Fibroblast of lung (primary cell): ENCODE results near the gene LRRK2. TPM values are rescaled to one million over a fixed set of nuclear protein-coding genes. Genes with fewer than 3 reads are reported as not detected.

Experiments used
- DNase-seq, 2 donors: peaks; one replicate each; pipeline versions ENCODE4 v3.0.0 to v3.0.0-alpha.2; 2010; ENCODE audit warnings: low read depth in 2 of 2
- H2AFZ ChIP-seq: 2 replicates; pipeline ENCODE4 v1.5.1; 2012; ENCODE audit warnings: low read length, control low read depth, inconsistent platforms
- H3K27ac ChIP-seq: 2 replicates; pipeline ENCODE4 v1.5.1; 2011; ENCODE audit warnings: low read length, control low read depth; ENCODE audit not compliant: insufficient read depth
- H3K27me3 ChIP-seq: 2 replicates; pipeline ENCODE4 v1.5.1; 2011; ENCODE audit warnings: mild to moderate bottlenecking, low read length; ENCODE audit not compliant: control insufficient read depth, insufficient read depth
- H3K36me3 ChIP-seq: 2 replicates; pipeline ENCODE4 v1.5.1; 2011; ENCODE audit warnings: low read length; ENCODE audit not compliant: control insufficient read depth, insufficient read depth
- H3K4me1 ChIP-seq: 2 replicates; pipeline ENCODE4 v1.5.1; 2011; ENCODE audit warnings: low read length; ENCODE audit not compliant: control insufficient read depth, insufficient read depth; ENCODE audit errors: extremely low read depth
- H3K4me2 ChIP-seq: 2 replicates; pipeline ENCODE4 v1.5.1; 2011; ENCODE audit warnings: low read length, control low read depth; ENCODE audit not compliant: insufficient read depth; ENCODE audit errors: extremely low read depth
- H3K4me3 ChIP-seq, 4 experiments: fragments of 200-600 bp in 1 of 4; sonication (generic) in 1 of 4; replicated peaks in 1 of 4; 2 replicates each; pipeline ENCODE4 v1.5.1; 2011 to 2016; ENCODE audit warnings: low read length in 4 of 4, low read depth in 3 of 4, mild to moderate bottlenecking in 3 of 4, control low read depth in 2 of 4, inconsistent platforms in 1 of 4, mixed read lengths in 1 of 4; ENCODE audit not compliant: insufficient read depth in 1 of 4; ENCODE audit errors: control extremely low read depth in 1 of 4
- H3K79me2 ChIP-seq: 2 replicates; pipeline ENCODE4 v1.5.1; 2012; ENCODE audit warnings: mild to moderate bottlenecking, low read length, inconsistent platforms; ENCODE audit not compliant: control insufficient read depth, insufficient read depth
- H3K9ac ChIP-seq: 2 replicates; pipeline ENCODE4 v1.5.1; 2011; ENCODE audit warnings: mild to moderate bottlenecking, low read length, control low read depth; ENCODE audit not compliant: insufficient read depth
- H3K9me3 ChIP-seq: 2 replicates; pipeline ENCODE4 v1.5.1; 2012; ENCODE audit warnings: low read depth, low read length; ENCODE audit not compliant: control insufficient read depth, insufficient read depth
- H4K20me1 ChIP-seq: 2 replicates; pipeline ENCODE4 v1.5.1; 2011; ENCODE audit warnings: low read length; ENCODE audit not compliant: control insufficient read depth, insufficient read depth; ENCODE audit errors: extremely low read depth
- EZH2 ChIP-seq: IDR thresholded peaks from 2 replicates; pipeline ENCODE4 v1.5.1; 2012; ENCODE audit warnings: low read length, control low read depth, mild to moderate bottlenecking; ENCODE audit errors: missing control alignments
- polyA plus RNA-seq, 2 donors: library from polyadenylated mRNA; depleted of rRNA in 1 of 2; stranded (reverse) in 1 of 2; unstranded in 1 of 2; fragments of >200 nt; gene quantifications; 2 replicates each; pipeline ENCODE4 v1.2.1, GENCODE V29; 2011 to 2012; ENCODE audit warnings: missing spikeins in 1 of 2
- total RNA-seq: library from RNA; depleted of rRNA; stranded (reverse); fragments of >200 nt; gene quantifications from 2 replicates; pipeline ENCODE4 v1.2.1, GENCODE V29; 2014
- TF ChIP-seq, protein P1 (sequence below), 2 donors: IDR thresholded peaks in 1 of 2; conservative IDR thresholded peaks in 1 of 2; 1 replicate in 1 of 2; 2 replicates in 1 of 2; pipeline ENCODE4 v1.5.1; 2011 to 2012; ENCODE audit warnings: low read length in 2 of 2, control low read depth in 1 of 2, inconsistent platforms in 1 of 2, low read depth in 1 of 2, mild to moderate bottlenecking in 1 of 2

The LRRK2 gene
- total and polyA plus RNA-seq, 2 donors (not counting 1 experiment from before 2014, with no cell fraction given) = 2.2 to 14.0 TPM

GRCh38 chr12:40184493-40185302 lies 40.1 kb upstream of the LRRK2 start:
- no peaks in the 10 kb centered on the region for H3K36me3 ChIP-seq
- H3K9me3 ChIP-seq = no peaks in the 10 kb centered on the region
- H3K27ac ChIP-seq = no peak overlapping the region
- no peak overlapping the region for H3K9ac ChIP-seq
- H2AFZ ChIP-seq = no peak overlapping the region
- no peak for DNase-seq
- H3K4me3 ChIP-seq = no peak overlapping the region
- no peaks in the 10 kb centered on the region for H3K27me3 ChIP-seq
- no peak overlapping the region for H3K4me2 ChIP-seq
- H4K20me1 ChIP-seq = no peaks in the 10 kb centered on the region
- TF ChIP-seq EZH2 = no peak
- TF ChIP-seq, protein P1, sequence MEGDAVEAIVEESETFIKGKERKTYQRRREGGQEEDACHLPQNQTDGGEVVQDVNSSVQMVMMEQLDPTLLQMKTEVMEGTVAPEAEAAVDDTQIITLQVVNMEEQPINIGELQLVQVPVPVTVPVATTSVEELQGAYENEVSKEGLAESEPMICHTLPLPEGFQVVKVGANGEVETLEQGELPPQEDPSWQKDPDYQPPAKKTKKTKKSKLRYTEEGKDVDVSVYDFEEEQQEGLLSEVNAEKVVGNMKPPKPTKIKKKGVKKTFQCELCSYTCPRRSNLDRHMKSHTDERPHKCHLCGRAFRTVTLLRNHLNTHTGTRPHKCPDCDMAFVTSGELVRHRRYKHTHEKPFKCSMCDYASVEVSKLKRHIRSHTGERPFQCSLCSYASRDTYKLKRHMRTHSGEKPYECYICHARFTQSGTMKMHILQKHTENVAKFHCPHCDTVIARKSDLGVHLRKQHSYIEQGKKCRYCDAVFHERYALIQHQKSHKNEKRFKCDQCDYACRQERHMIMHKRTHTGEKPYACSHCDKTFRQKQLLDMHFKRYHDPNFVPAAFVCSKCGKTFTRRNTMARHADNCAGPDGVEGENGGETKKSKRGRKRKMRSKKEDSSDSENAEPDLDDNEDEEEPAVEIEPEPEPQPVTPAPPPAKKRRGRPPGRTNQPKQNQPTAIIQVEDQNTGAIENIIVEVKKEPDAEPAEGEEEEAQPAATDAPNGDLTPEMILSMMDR (conservative IDR thresholded peaks at IDR 0.05 in 1 of 2, IDR thresholded peaks at IDR 0.05 in 1 of 2; ENCODE audit: low read depth in 1 of 2, low read length in 2 of 2) = no peak
- no peaks in the 10 kb centered on the region for H3K79me2 ChIP-seq
- H3K4me1 ChIP-seq = no peaks in the 10 kb centered on the region

- H3K4me3 ChIP-seq = no peak overlapping the region
- H3K36me3 ChIP-seq = no peaks in the 10 kb centered on the region
- TF ChIP-seq EZH2 = no peak
- TF ChIP-seq, protein P1 (conservative IDR thresholded peaks at IDR 0.05 in 1 of 2, IDR thresholded peaks at IDR 0.05 in 1 of 2; ENCODE audit: low read depth in 1 of 2, low read length in 2 of 2) = no peak
- H3K27ac ChIP-seq = no peak overlapping the region
- H3K9ac ChIP-seq = no peak overlapping the region
- H3K4me2 ChIP-seq = no peak overlapping the region
- H3K79me2 ChIP-seq = no peaks in the 10 kb centered on the region
- H3K9me3 ChIP-seq = no peaks in the 10 kb centered on the region
- no peaks in the 10 kb centered on the region for H3K4me1 ChIP-seq
- no peak overlapping the region for H2AFZ ChIP-seq
- no peak for DNase-seq
- no peaks in the 10 kb centered on the region for H3K27me3 ChIP-seq
- H4K20me1 ChIP-seq = no peaks in the 10 kb centered on the region
Observed at GRCh38 chr12:40185303-40185693, 39.5 kb upstream of the LRRK2 start.

DNA sequence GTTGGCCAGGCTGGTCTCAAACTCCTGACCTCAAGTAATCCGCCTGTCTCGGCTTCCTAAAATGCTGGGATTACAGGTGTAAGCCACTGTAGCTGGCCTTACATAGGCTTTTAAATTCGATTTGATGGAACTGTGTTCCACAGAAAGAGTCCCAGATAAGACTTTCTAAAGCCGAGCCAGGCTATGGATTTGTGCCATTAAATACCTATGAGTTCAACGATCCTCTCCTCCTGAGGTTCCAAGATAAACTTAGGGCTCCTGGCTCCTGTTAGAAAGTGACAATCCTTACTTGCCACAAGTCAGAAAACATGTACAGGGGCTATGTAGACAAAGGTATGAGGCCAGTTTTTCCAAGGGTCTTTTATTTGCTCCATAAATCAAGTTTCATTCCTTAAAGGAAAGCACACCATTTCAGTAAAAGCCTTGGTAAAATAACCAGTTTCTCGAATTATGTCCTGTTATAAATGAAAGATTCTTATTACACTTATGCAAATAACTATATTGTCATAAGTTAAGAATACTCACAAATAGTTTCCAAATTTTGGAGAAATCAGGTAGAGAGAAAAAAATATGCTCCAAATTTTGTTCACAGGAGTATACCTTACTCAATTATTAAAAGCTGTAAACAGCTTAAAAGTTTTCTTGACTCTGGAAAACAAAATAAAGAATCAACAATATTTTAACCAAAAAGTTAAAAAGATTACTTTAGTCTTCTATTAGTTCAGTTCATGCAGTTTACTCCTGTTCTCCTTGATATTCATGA lies 36.1 kb upstream of the LRRK2 start:
- Histone ChIP-seq H4K20me1 (no peaks in the 10 kb centered on the region), H3K9me3 (no peaks in the 10 kb centered on the region), H3K36me3 (no peaks in the 10 kb centered on the region), H2AFZ (no peak overlapping the region), H3K27ac (no peak overlapping the region), H3K27me3 (no peaks in the 10 kb centered on the region), H3K4me3 (no peak overlapping the region), H3K4me1 (no peaks in the 10 kb centered on the region), H3K4me2 (no peak overlapping the region), H3K79me2 (no peaks in the 10 kb centered on the region), H3K9ac (no peak overlapping the region)
- no peak for DNase-seq
- TF ChIP-seq, protein P1 (conservative IDR thresholded peaks at IDR 0.05 in 1 of 2, IDR thresholded peaks at IDR 0.05 in 1 of 2; ENCODE audit: low read depth in 1 of 2, low read length in 2 of 2) = no peak
- no peak for TF ChIP-seq EZH2
